Stimulated activated CD8-positive, alpha-beta memory T cell treated with anti-CD3 and anti-CD28 coated beads, Interleukin-7, amount 100 ng/mL, for 1 hour (primary cell): ENCODE data around the gene SDK2.

ENCODE experiments used
- DNase-seq, 2 donors: peaks; one replicate each; pipeline ENCODE4 v3.0.0-alpha.2; 2020; ENCODE audit warnings: low read depth in 2 of 2

The SDK2 gene

GRCh38 chr17:73555199-73555960 is 88.9 kb downstream of the SDK2 start:
- DNase-seq, result no peak

GRCh38 chr17:73554498-73554897 is 89.7 kb downstream of the SDK2 start:
- DNase-seq, result no peak

- no peak for DNase-seq
These were observed 90.9 kb downstream of the SDK2 start for GRCh38 chr17:73553311-73553710.

GRCh38 chr17:73552300-73553048 is 91.8 kb downstream of the SDK2 start:
- DNase-seq, result no peak

GRCh38 chr17:73551759-73552158 is 92.5 kb downstream of the SDK2 start:
- no peak for DNase-seq

- DNase-seq, result no peak
These were observed 93.1 kb downstream of the SDK2 start for GRCh38 chr17:73551144-73551543.

GRCh38 chr17:73550556-73550955 is 93.7 kb downstream of the SDK2 start:
- DNase-seq, result no peak

GRCh38 chr17:73549841-73550430 is 94.3 kb downstream of the SDK2 start:
- no peak for DNase-seq

- DNase-seq, result no peak
These were observed 95.5 kb downstream of the SDK2 start for GRCh38 chr17:73548620-73549311.

- no peak for DNase-seq
These were observed 96.5 kb downstream of the SDK2 start for GRCh38 chr17:73547790-73548189.

GRCh38 chr17:73546770-73547536 is 97.3 kb downstream of the SDK2 start:
- DNase-seq, result no peak

GRCh38 chr17:73546114-73546513 is 98.1 kb downstream of the SDK2 start:
- no peak for DNase-seq

- DNase-seq, result no peak
These were observed 98.9 kb downstream of the SDK2 start for GRCh38 chr17:73545109-73546032.

- no peak for DNase-seq
These were observed 99.9 kb downstream of the SDK2 start for GRCh38 chr17:73544333-73544732.

GRCh38 chr17:73542323-73542722 is 101.9 kb downstream of the SDK2 start:
- DNase-seq, result no peak

GRCh38 chr17:73541561-73541981 is 102.7 kb downstream of the SDK2 start:
- no peak for DNase-seq

- DNase-seq, result no peak
These were observed 103.1 kb downstream of the SDK2 start for GRCh38 chr17:73541111-73541510.

GRCh38 chr17:73539166-73539565 is 105.1 kb downstream of the SDK2 start:
- DNase-seq, result no peak

GRCh38 chr17:73538445-73538844 is 105.8 kb downstream of the SDK2 start:
- no peak for DNase-seq
